Stimulated activated CD8-positive, alpha-beta memory T cell treated with anti-CD3 and anti-CD28 coated beads, Interleukin-12 subunit alpha, Interleukin-12 subunit beta, amount 100 ng/mL, for 24 hours (primary cell): ENCODE measurements around the gene STRA8.

Source experiments
- DNase-seq: peaks from one replicate; pipeline ENCODE4 v3.0.0-alpha.2; 2020; ENCODE audit errors: extremely low read depth

STRA8 gene

DNA sequence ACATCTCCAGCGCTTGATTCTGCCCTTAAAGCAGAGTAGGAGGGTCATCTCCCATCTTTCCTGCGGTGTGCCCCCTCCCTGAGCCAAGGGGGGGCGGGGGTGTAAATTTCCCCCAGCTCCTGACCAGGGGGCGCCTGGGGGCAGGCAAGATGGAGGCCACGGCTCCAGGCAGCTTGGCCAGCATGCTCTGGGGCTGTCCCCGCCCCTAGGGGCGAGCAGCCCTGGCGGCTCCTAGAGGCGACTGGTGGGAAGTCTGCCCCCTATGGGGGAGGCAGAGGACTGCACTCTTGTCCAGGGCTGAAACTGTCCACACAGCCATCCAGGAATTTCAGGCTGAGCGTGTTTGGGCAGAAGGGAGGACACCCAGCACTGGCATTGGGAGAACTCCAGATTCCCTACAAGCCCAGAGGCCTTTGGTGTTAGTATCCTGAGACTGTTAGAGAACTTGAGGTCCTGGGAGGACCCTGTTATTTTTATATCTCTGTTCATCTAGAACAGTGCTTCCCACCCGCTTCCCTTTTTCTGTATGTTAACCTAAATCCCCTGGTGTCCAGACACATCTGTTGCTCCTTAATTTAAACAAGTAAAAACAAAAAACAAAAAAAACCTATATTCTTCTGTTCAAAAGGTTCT, 4.6 kb downstream of the STRA8 start:
- no peak for DNase-seq

DNA sequence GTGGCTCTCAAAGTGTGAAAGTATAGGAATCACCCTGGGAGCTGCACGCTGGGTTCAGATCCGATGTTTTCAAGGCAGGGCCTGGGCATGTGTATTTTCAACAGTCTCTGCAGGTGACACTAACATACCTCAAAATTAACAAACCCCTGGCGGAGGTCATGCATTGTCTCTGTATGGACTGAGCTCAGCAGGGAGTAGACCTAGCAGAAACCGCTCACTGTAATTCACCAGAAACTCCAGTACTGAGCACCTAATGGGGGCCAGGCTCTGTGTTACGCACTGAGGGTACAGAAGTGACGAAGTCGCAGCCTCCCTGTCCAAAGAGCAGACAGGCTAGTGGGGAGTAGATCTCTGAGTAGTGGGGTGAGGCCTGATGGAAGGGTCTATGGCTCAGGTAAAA, 5.6 kb downstream of the STRA8 start:
- no peak for DNase-seq

DNA sequence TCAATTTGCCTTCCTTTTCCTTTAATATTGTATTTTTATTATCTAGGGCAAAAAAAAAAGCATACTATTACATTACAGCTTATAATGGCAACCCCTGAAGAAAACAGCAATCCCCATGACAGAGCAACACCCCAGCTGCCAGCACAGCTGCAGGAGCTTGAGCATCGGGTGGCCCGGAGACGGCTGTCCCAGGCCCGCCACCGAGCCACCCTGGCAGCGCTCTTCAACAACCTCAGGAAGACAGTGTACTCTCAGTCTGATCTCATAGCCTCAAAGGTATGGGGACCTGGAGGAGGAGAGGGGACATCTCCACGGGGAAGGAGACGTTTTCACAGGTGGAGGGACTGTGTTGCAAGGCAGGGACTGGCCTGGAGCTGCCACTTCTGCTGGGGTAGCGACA, 6.8 kb downstream of the STRA8 start:
- DNase-seq = no peak

DNA sequence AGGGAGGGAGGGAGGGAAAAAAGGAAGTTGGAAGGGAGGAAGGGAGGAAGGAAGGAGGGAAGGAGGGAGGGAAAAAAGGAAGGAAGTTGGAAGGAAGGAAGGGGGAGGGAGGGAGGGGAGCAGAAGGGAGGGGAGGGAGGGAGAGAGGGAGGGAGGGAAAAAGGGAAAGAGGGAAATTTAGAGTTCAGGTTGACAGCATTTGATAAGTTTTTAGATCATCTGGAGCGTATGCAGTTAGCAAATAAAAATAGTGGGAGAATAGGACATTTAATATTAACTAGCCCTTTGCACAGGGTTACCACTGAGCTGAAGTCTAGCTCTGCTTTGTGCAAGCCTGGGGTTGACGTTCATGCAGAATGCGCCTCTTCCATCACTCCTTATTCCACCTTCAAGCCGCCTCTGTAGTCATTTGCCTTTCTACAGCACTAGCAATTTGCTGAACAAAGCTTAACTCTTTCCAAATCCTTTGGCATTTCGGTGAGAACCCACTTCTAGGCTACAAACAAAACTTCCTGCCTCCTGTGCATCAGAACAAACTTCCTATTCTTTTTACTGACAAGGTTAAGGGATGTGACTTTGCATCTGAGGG, 8.6 kb downstream of the STRA8 start:
- DNase-seq = no peak

DNA sequence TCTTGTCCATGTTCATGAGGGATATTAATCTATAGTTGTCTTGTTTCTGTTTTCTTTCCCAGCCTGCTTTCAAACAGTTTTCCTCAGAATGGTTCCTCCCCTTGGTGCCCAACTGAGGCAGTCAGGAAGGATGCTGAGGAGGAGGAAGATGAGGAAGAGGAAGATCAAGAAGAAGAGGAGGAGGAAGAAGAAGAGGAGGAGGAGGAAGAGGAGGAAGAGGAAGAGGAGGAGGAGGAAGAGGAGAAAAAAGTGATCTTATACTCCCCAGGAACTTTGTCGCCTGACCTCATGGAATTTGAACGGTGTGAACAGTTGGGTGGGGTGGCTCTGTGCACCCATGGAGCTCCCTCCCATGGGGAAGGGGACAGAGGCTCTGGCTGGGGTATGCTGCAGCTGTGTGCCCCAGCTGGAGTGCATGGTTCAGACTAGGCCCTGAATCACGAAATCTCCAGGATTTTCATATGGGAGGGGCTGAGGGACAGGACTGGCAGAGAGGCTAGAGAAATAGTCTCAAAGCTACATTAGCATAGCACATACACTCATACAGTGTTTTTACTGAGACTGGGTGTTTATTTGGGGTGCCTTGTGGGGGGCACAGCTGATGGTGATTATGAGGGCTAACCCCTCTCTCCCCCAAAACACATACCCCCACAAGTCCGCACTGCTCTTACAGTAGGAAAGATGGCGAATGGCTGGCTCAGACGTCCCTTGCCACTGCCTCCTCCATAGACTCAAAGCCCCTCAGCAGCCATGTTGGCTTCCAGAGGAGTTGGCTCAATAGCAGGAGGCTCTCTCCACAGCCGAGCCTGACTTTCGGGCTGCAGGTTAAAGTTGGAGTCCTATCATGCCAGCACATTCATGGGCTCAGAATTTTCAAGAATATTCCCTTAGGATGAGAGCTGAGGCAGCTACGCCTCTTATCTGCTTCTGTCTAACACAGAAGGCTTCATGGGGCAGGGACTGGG, 11.9 kb downstream of the STRA8 start:
- no peak for DNase-seq

DNA sequence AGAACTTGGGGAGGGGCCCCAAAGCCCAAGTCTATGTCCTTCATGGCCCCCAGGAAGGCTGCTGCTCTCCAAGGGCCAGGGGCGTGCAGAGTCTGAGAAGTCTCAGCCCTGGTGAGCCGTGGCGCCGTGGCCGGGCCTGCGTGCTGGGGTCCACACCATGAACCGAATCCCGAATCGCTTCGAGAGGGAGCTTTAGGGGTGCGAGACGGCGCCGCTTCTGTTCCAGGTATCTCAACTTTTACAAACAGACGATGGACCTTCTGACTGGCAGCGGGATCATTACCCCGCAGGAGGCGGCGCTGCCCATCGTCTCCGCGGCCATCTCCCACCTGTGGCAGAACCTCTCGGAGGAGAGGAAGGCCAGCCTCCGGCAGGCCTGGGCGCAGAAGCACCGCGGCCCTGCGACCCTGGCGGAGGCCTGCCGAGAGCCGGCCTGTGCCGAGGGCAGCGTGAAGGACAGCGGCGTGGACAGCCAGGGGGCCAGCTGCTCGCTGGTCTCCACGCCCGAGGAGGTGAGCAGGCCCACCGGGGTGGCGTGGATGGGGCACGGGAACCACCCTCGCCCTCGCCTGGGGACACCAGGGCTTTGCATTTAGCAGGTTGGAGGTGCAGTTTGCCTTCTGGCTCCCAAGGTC, 12.7 kb downstream of the STRA8 start:
- DNase-seq = no peak

DNA sequence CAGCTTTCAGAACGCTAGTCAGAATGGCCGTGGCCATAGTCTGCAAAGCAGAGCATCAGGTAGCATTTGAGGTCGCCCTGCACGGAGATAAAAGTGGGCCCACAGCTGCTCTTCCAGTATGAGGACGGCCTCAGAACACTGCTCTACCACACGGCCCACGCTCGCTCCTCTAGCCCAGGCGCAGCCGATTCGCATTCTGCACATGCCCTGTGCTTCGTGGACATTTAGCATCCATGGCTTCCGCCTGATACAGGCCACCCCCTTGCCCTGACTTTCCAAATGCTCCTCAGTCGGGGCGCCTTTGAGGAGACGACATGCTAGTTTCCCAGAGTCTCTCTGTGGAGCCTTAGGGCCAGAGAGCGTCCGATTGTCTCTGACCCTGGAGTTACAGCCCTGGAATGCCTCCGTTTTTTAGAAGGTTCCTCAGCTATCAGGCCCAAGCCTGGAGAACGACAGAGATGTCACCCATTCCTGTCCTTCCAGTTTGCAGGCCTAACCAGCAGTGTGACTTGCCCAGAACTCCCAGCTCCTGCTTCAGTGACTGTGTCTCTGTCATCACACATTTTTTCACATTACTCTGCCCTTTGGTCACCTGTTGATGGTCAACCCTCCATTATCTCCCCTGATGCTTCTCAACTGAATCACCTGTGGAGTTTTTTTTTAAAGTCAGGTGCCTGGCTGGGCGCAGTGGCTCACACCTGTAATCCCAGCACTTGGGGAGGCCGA, 14.3 kb downstream of the STRA8 start:
- DNase-seq = no peak

DNA sequence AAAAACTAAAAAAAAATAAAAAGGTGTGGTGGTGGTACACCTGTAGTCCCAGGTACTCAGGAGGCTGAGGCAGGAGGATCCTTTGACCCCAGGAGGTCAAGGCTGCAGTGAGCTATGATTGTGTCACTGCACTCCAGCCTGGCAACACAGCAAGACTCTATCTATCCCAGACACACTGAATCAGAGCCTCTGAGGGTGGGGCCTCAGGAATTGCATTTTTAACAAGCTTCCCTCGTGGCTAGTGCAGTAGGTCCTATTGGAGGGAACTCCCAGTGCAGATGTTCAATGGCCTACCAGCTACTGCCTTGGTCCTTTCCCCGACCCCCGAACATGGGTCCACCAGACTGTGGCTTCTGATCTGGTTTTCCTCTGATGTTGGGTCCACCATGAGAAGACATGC, 14.9 kb downstream of the STRA8 start:
- DNase-seq = no peak

DNA sequence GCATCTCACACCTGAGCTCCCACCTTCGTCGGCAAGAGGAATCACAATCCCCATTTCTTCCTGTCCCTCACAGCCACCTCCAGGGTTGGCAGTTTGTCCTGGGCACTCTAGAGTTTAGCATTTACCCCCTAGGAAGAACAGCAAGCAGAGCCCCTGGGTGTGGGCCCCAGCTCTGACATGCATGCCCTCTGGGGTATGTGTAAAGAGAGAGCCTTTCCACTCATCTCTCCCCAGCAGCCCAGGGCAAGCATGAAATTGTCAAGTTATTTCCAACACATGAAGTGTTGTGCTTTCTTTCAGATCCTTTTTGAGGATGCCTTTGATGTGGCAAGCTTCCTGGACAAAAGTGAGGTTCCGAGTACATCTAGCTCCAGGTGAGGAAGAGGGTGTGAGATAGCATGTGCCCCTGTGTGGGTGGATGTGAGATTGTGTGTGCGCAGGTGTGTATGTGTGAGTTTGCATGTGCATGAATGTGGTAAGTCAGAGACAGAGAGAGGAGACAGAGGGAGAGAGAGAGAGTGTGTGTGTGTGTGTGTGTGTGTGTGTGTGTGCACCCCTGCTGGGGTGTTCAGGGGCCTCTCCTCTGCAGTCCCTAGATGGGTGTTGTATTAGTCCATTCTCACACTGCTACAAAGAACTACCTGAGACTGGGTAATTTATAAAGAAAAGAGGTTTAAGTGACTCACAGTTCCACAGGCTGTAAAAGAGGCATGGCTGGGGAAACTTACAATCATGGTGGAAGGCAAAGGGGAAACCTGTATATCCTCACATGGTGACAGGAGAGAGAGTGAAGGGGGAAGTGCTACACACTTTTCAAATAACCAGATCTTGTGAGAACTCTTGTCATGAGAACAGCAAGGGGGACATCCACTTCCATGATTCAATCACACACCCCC, 18.1 kb downstream of the STRA8 start:
- DNase-seq = no peak

DNA sequence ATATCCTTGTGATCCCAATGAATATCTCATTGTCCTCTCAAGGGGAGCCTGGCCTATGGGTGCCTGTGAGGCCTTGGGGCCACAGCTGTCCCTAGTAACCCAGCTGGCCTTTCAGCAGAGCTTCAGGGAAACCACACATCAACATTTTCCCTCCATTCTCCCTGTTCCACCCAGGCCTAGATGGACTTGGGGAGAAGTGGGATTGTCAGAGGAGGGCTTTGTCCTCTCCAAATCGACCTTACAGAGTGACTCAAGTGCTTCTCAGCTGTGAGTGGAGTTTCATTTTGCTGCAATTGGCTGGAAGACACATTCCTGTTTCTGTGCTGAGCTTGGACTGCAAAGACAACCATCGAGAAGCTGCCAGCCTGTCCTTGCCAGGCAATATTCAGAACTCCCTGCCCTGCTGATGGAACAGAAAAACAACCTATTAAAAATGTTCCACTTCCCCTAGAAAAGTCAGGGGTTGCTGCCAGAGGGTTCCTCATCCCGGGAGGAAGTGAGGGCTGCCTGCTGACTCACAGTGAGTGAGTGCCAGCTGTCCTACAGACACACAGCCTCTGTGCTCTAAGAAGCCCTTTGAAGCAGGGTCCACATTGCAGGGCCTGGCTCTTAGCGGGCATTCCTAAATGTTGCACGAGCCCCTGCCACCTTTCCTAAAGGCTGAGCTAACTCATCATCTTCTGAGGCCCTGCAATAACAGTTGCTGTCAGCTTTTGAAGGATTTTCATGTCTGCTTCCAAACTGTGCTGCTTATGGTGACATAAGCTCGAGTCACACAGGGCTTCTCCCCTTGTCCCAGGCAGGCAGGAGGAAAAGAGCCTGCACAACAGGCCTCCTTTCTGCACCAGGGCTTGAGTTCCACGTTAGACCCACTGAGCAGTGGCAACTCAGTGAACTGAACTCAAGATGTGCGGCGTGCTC, 20.5 kb downstream of the STRA8 start:
- no peak for DNase-seq

DNA sequence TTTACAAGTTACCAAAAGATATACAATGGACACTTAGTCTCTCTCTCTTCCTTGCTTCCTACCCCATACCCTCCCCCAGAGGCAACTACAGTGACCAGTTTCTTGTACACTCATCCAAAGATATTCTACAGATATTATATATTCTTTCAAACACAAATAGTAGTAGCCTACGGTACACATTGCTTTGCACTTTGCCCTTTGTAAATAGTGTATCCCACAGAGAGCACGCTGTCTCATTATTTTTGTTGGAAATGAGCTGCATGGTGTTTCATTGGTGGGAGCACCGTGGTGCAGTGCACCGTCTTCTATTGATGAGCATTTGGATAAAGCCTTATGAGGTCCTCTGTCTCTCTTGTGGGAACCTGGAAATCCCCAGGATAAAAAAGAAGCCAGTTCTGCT, 24.2 kb downstream of the STRA8 start:
- DNase-seq = no peak

DNA sequence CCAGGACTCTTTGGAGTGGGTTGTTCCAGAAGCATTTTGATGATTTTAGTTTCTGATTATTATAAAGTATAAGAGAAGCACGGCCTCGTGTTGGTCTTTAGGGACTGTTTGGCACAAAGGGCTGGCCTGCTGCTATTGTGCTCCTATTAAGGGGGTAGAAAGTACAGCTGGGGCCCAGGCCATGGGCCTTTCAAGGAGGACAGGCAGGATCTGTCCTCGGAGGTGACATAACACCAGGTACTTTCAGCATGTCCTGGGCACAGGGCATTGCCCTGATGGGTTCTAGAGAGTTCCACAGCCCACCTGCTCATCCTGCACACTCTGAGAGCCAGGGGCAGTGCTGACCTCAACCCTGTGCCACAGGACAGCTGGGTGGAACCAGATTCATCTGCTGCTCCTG, 24.9 kb downstream of the STRA8 start:
- DNase-seq = no peak

DNA sequence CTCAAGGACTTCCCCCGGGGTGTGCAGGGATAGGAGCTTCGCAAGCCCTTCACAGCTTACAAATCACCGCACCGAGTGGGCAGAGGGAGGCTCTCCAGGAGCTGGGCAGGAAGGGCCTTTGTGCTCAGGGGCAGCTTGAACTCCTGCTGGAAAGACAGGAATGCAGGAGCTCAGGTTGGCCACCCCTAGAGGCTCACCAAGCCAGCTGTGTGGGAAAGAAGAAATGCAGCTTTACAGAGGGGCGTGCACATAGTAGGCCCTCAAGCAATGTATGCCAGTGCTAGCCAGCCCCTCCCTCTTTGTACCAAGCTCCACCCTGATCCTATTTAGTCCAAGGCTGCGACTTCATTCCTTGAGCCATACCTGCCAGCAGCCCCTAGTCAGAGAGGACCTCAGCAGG, 26.1 kb downstream of the STRA8 start:
- DNase-seq = no peak

DNA sequence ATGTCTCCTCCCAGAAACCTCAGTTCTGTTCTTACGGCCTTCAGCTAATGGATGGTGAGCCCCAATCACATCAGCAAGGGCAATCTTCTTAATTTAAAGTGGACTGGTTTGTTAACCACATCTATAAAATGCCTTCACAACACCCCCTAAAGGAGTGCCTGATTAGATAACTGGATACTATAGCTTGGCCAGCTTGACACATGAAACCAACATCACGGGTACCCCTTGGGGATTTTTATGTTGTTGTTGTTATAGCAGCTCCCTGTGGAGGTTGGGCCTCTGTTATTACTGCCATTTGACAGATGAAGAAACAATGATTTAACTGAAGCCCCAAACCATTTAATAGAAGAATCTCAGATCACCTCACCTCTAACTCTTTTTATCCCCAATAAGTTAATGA, 26.8 kb downstream of the STRA8 start:
- DNase-seq = no peak

DNA sequence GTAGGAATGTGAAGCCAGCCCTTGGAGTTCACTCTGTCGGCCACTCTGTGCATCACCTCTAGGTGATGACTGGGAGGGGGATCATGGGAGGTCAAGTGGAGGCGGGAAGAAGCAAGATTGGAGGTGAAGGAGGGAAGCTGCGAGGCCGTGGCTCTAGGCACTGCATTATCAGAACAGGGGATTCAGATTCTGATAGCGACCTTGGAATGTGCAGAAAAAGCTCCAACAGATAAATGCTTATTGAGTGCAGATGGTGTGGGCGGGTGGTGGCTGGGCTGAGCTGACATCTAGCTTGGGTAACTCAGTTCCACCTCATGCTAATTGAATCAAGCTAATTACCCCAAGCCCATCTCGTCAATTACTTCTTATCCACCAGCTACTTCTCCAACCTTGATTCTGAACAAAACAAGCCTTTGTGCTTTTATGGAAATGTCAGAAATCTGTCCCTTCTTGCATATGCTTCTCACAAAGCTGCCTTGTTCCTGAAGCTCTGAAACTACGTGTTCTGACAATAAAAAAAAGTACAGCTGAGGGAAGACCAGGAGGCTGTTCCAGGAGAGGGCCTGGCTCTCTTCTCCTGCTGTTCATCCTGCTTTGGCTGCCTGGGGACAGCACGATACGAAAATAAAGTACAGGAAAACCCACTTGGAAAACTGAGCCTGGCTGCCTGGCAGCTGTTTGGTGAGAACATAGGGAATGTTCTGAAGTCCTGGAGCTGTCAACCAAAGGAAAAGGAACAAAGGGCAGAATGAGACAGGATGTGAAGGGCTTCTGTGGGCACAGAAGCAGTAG, 27.5 kb downstream of the STRA8 start:
- DNase-seq = no peak

DNA sequence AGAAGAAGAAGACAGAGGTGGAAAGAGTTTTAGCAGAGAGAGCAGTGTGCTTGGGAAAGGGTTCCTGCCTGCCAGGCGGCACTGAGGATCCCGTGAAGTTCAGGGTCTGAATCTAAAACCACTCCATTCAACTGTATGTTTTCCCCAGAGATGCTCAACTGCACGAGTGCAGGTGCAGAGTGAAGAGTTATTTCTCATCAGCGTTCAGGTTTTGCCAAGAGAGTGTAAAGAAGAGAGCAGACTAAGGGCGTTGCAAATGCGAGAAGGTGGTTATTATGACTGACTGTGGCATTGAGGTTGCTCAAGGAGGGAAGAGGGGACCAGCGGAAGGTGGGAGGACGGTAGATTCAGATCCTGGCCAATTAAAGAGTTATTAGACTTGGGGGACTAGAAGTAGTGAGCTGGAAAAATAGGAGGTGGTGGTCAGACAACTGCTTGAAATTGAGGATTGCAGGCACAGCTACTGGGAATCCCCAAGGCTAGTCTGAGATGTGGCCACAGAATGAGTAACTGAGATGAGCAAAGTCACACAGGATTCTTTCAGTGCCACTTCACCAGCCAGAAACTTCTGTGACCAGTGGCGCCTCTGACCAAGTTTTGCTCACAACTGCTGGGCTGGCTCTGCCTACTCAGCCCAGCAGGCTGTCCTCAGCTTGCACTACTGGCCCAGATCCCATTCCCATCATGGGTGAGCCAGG, 29.1 kb downstream of the STRA8 start:
- no peak for DNase-seq

DNA sequence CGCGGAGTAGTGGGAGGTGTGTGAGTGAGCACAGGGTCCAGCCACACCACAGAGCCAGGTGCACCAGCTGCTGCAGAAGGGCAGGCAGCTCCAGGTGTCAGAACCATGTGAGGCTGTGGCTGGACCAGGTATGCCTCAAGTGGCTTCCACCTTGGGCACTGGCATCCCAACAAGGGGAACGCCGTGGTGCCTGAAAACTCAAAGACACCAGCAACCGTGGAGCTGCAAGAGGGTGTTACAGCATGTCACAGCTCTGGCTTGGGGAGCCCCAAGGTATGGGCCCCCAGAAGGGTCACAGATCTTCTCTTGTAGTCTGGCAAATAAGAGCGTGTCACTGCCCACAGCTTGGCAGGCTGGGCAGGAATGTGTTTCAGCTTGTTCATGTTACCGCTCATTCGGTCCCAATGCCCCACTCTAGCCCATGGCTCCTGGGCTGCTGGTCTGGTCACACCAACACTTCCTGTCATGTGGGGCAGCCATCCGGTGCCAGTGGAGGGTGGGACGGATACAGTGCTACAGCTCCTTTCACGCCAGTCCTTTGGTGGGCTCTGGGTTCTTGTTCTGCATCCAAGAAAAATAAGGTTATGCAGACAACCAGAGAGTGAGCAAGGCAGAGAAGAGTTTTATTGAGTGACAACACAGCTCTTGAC, 29.8 kb downstream of the STRA8 start:
- DNase-seq = no peak

DNA sequence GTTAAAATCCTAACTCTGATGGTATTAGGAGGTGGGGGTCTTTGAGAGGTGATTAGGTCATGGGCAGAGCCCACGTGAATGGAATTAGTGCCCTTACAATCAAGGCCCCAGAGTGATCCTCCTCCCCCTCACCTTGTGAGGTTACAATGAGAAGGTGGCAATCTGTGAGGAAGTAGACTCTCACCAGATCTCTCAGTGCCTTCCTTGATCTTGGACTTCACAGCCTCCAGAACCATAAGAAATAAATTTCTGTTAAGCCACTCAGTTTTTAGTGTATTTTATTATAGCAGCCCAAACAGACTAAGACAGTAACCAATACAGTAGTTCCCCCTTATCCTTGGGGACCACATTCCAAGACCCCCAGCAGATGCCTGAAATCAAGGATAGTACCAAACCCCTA, 32.0 kb downstream of the STRA8 start:
- no peak for DNase-seq
